GM19455 (cell line): Measurements from ENCODE around the gene SPAG4.

ENCODE experiments used
- ATAC-seq: cut with Tn5 transposase; IDR thresholded peaks from one replicate; pipeline ENCODE4 v1.9.1; 2021; ENCODE audit not compliant: unreplicated experiment

SPAG4 gene, protein sequence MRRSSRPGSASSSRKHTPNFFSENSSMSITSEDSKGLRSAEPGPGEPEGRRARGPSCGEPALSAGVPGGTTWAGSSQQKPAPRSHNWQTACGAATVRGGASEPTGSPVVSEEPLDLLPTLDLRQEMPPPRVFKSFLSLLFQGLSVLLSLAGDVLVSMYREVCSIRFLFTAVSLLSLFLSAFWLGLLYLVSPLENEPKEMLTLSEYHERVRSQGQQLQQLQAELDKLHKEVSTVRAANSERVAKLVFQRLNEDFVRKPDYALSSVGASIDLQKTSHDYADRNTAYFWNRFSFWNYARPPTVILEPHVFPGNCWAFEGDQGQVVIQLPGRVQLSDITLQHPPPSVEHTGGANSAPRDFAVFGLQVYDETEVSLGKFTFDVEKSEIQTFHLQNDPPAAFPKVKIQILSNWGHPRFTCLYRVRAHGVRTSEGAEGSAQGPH

DNA sequence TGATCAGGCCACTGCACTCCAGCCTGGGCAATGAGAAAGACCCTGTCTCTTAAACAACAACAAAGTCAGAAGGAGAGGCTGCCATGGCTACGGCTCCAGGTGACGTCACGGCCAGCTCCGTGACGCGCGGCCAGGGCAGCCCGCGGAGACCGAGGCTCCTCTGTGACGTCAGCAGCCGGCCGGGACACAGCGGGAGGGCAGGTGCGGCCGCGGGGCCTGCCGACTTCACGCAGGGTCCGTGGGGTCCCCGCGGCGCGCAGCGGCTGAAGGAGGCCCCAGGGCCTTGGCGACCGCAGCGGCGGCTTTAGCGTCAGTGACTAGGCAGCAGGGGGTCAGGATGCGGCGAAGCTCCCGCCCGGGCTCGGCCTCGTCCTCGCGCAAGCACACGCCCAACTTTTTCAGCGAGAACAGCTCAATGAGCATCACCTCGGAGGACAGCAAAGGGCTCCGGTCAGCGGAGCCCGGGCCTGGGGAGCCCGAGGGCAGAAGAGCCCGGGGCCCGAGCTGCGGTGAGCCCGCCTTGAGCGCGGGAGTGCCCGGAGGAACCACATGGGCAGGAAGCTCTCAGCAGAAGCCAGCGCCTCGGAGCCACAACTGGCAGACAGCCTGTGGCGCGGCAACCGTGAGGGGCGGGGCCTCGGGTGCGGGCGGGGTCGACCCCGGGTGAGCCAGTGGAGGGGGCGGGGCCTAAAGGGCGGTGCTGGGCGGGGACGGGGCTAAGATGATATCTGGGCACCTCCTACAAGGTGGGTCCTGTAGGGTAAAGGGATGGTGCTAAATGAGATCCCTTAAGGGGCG lies at the start of gene SPAG4:
Gene SPAG4 (plus strand): TSS at position 163 of the 798 bp plus-strand sequence. CDS start 175 bp downstream, at position 338.
- ATAC-seq, result peak; percentile 75

DNA sequence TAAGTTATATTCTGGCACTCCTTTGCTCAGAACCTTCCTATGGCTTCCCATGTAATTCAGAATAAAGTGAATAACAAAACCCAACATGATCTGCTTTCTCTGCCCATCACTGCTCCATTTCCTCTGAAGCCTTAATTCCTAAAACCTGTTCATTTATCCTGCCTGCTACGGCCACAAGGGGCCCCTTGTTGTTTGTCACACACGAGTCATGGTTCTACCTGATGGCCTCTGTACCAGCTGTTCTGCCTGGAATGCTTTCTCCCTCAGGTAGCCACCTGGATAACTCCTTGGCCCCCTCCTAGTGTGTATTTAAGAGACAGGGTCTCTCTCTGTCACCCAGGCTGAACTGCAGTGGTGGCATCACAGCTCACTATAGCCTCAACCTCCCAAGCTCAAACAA lies 47.0 kb upstream of the SPAG4 start:
- no peak for ATAC-seq

DNA sequence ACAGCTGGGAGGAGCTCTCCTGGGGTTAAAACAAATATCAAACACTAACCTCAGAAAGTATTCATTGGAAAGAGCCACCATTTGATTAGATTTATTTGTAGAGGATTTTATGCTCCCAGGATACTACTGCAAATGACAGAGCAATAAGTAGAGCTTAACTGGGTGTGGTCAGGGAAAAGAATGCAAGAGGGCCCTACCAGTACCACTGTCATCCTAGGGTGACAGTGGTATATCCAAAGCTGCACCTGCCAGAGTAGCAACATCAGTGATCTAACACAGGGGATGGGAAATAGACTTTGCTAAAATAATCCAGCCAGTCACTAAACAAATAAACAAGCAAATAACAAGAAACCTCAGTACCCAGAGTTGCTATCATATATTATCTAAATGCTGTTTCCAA lies 44.1 kb upstream of the SPAG4 start:
- ATAC-seq, result no peak

DNA sequence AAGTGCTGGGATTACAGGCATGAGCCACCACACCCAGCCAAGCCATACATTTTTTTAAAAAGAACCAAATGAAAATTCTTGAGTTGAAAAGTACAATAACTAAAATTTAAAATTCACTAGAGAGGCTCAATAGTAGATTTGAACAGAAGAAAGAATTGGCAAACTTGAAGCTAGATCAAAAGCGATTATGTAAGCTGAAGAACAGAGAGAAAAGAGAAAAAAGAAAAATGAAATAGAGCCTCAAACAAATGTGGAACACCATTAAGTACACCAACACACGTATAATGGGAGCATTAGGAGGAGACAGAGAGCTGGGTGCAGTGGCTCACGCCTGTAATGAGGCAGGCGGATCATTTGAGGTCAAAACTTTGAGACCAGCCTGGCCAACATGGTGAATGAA lies 42.8 kb upstream of the SPAG4 start:
- no peak for ATAC-seq

DNA sequence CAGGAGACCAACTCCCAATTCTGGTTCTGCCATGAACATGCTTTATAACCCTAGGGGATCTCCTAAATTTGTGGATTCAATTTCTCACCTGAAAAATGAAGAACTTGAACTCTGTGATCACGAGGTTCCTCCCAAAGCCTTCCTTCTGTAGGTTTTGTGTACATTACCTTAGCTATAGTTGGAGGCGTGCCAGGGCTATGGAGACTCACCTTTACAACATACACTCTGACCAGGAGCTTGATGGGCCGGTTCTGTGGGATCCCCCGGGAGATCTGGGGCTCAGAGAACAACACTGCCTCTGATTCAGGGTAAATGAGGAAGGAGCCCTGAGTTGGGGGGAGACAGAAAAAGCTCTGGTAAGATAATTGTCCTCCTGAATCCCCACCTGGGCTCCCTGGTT lies 39.7 kb upstream of the SPAG4 start:
- ATAC-seq, result no peak

DNA sequence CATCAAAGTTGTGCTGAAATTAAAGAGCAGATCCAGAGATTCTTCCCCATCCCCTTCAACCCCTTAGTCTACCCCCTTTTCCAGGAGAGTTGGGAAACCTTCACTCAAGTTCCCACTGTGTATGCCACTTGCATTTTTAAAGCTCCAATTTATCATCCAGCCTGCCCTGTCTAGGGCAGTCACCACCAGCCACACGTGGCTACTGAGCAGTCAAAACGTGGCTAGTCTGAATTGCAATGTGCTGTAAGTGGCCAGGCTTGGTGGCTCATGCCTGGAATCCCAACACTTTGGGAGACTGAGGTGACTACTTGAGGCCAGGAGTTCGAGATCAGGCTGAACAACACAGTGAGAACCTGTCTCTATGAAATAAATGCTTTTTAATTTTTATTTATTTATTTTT lies 38.8 kb upstream of the SPAG4 start:
- no peak for ATAC-seq

DNA sequence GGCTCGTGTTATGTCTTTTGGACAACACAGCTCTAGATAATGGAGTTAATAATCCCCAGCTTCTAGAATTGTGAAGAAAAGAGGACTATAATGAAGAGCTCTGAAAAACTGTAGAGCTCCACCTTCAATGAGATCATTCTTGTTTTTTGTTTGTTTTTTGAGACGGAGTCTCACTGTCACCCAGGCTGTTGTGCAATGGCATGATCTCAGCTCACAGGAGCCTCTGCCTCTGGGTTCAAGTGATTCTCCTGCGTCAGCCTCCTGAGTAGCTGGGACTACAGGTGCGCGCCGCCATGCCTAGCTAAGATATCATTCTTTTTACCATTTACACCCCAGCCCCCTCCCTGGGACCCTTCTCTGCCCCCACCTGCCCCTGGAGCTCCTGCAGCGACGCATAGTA lies 37.2 kb upstream of the SPAG4 start:
- no peak for ATAC-seq

DNA sequence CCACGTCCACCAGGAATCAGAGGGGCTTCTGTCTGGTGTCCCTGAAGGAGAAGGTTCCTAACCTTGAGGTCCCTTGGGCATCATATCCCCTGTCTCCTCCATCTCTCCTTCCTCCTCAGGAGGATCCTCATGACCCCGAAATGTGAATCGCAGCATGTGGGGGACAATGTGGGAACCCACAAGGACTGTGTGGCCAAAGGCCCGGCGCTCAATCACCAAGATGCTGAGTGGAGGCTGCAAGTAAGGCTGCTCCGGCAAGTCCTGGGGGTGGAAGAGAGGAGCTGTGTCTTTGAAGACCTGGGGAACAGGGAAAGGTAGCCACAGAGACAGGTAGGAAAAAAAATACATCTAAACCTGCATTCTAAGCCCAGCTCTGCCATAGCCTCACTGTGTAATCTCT lies 36.4 kb upstream of the SPAG4 start:
- ATAC-seq, result no peak

DNA sequence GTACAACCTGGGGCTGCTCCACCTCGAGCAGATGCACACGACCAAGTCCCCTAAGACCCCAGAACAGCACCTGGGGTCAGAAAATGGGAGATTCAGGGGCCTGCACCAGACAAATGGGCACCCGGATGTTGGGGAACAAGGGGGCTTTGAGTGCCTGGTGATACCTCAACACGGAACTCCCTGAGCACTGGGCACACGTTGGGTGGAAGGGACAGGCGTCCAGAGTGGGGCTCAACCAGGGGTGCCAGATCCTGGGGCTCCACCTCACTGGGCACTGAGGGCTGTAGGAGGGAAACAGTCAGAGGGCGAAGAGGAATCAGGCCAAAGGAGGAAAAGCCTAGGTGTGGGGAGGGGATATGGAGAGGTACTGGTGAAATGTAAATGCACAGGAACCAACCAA lies 33.5 kb upstream of the SPAG4 start:
- no peak for ATAC-seq

DNA sequence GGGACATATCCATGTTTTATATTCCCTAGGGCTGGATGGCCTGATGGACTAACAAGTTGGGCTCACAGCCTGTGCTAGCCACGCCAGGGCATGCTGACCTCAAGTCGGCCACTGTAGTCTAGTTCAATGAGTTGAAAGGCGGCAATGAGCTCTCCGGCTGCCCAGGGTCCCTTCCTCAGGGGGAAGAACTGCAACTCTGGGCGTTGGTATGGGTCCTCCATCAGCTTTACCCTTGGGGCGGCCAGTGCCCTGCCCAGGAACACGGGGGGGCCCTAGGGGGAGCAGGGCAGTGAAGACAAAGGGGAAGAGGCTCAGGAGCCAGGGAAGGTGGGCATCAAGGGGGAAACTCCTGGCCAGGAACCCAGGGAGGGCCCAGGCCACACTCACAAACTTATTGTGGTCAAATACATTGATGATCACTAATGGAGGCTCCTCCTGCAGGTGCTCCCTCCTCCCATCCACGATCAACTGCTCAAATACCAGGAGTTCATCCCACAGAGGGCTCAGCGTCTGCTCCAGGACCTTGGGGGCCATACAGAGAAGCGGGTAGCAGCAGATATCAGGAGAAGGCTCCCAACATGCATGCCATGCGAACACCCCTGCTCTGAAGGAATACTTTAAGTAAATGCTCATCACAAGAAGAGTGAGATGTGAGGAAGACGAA lies 32.8 kb upstream of the SPAG4 start:
- ATAC-seq, result no peak

DNA sequence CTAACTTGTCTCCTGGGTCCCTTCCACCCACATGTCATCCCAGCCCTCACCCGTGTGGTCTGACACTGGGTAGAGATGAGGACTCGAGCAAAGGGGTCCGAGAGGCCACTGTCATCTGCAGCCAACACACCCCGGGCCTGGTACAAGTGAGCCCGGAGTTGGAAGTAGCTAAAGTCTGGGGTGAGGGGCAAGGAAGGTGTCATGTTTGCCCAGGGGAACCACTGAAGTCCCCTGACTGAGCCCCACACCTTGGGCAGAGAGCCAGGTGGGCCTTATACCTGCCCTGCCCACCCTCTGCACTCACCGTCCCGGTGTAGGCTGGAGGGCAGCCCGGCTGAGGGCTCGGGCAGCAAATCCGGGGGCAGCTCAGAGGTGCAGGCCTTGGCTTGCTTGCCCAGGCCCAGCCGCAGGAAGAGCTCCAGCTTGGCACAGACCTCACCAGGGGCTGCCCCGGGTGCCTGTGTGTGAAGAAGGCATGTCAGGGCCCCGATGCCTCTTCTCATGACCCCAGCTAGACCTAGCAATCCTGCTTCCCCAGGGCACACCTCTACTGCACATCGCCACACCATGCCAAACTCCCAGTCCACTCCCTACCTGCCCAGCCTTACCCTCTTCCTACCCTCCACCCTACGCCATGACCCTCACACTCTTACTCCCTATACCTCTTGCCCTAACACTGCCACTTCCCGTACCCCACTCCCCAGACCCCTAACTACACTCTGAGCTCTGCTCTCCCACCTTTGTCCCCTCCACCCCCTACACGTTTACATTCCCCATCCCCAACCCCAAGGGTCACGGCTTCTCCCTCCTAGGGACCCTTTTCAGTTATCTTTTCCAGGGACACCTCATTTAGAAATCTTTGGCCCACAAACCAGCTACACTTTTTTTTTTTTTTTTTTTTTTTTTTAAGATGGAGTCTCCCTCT lies 31.7 kb upstream of the SPAG4 start:
- no peak for ATAC-seq

DNA sequence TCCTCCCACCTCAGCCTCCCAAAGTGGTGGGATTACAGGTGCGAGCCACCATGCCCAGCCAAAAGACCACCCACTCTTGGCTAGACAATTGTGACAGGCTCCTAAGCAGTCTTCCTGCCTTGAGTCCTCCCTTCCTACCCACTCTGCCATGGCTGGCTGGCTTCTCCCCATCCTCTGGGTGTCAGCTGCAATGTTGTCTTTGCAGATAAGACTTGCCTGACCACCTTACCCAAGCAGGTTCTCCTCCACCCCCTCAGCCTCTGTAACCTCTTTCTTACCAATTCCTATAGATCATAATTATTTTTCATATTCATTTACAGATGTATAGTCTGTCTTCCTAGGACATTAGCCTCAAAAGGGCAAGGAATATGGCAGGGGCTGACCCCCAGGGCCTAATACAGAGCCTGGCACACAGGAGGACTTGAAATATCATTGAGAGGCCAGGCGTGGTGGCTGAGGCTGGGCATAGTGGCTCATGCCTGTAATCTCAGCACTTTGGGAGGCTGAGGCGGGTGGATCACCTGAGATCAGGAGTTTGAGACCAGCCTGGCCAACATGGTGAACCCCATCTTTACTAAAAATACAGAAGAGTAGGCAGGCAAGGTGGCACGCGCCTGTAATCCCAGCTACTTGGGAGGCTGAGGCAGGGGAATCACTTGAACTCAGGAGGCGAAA lies 28.7 kb upstream of the SPAG4 start:
- ATAC-seq, result no peak

DNA sequence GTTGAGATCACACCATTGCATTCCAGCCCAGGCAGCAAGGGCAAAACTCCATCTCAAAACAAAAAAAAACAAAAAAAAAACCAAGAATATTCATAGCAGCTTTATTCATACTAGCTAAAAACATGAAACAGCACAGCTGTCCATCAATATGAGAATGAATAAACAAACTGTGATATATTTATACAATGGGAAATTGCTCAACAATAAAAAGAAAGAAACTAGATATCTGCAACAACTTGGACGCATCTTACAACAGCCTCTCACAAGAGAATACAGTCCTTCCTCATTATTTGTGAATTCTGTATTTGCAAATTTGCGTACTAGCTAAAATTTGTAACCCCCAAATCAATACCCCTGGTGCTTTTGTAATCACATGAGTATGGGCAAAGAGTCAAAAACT lies 28.2 kb upstream of the SPAG4 start:
- ATAC-seq, result no peak

DNA sequence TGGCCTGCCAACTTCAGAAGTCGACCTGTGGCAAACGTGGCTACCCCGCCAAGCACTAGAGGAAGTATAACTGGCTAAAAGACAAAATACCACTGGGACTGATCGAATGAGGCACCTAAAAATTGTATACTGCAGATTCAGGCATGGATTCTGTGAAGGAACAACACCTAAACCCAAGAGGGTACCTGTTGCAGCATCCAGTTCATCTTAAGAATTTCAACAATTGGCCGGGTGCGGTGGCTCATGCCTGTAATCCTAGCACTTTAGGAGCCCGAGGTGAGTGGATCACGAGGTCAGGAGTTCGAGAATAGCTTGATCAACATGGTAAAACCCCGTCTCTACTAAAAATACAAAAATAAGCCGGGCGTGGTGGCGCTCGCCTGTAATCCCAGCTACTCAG lies 27.2 kb upstream of the SPAG4 start:
- ATAC-seq, result no peak

DNA sequence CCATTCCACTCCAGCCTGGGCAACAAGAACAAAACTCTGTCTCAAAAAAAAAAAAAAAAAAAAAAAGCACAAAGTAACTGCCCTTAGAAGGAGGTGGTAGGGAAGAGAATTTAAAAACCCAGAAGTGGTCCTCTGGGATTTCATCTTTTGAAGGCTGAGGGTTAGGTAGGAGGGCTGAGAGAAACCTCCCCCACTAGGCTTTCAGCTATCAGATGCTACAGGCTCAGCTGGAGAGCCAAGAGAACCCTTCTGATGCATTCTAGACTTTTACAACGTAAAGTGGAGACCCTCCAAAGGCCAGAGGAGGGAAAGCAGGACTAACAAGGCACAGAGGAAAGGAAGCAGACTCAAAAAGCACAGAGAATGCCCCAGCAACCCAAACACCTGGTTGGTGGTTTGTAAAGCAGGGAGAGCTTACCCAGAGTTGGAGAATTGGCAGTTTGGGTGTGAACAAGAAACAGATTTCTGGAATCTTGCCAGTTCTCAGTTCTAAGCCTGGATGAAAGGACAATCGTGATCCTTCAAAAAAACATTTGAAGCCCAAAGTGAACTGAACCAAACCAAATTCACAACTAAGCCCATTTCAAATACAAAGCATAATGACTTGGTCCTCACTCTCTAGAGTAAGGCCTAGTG lies 23.2 kb upstream of the SPAG4 start:
- no peak for ATAC-seq

DNA sequence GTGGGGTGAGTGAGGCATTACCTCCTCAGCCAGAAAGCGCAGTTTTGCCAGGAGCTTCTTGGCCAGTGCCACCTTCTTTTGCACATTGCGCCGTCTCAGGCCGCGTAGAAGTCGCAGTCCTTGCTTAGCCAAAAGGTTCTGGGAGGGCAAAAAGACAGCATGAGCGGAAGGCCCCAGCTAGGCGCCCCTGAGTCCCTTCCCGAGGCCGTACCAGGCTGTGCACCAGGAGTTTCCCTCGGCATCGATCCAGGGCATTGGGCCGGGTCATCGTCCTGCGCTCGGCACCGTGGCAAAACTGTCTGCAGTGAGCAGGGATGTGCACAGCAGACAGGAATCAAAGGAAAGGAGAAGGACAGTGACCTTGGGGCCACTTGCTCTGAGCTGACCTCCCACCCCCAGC lies 20.2 kb upstream of the SPAG4 start:
- no peak for ATAC-seq

DNA sequence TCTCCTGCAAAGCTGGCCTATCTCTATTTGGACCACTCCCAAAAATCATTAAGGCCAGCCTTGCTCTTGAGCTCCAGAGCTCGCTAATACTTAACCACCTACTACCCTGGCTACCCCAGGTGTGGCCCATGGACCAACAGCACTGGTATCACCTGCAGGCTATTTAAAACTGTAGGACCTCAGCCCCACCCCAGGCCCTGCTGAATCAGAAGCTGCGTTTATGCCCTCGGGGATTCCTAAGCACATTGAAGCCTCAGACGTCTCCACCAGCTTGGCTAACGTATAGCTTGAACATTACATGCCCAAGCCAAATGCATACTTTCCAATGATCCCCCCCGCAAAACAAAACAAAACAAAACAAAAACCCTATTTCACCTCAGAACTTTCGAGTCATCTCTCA lies 19.7 kb upstream of the SPAG4 start:
- ATAC-seq, result no peak

DNA sequence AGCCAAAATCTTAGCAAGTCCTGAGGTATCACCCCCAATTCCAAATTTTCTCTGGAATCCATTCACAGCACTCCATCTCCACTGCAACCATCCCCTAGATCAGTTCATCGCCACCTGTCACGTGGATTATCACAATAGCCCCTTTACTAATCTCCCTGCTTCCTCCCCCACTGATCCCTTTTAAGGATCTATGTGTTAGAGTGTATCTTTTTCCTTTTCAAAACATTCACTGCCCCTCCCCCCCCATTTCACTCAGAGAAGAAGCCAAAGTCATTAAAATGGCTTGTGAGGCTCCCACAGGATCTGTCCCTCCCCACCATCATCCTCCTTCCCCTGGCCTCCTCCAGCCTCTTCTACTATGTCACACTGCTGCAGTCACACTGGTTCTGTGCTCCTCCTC lies 18.4 kb upstream of the SPAG4 start:
- ATAC-seq, result no peak

DNA sequence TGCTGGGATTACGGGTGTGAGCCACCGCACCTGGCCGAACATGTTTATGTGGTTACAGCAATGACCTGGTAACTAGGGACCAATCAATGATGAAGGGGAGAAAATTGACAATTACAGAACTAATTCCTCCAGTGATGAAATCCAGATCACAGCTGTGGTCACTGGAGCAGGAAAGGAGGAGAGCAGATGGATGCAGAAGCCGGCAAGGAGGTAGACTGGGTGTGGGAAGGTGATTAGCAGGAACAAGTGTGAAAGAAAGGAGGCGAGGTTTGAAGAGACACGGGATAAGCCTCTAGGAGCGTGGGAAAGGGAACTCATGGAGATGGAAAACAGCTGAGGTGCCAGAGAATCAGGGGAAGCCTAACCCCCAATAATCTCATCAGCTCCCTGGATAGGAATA lies 17.2 kb upstream of the SPAG4 start:
- ATAC-seq, result no peak
